Measurements from ENCODE around the gene CCDC107. TPM values are rescaled to one million over a fixed set of nuclear protein-coding genes. Genes with fewer than 3 reads are reported as not detected.

The CCDC107 gene
- total and polyA plus RNA-seq, 9 of the 15 experiments (the other 6 are each of a cell fraction or from before 2014, with no cell fraction given) = 0.35 to 11.3 (median 6.9) TPM; not detected in 1

GRCh38 chr9:35618854-35619799 lies 39.0 kb upstream of the CCDC107 start (continued):
- no peak for TF ChIP-seq AFF4 (CRISPR knock-in tag; IDR thresholded peaks at IDR 0.05)
- TF ChIP-seq SRSF9 (IDR thresholded peaks at IDR 0.05; ENCODE audit: borderline replicate concordance, low read depth, low read length) = no peak
- TF ChIP-seq EGR1 (conservative IDR thresholded peaks at IDR 0.05) = no peak
- no peak for TF ChIP-seq TARDBP (IDR thresholded peaks at IDR 0.05)

GRCh38 chr9:35619800-35620158 lies 38.3 kb upstream of the CCDC107 start:
- FAIRE-seq (no peak), ATAC-seq (no peak), DNase-seq (ENCODE audit: extremely low read depth in 1 of 4, low spot score in 3 of 4) (no peak)
- intact Hi-C loops (cut with micrococcal nuclease) (no loop called here), in situ Hi-C loops (cut with MboI) (no loop called here)
- Histone ChIP-seq H3K4me3 (no peak overlapping the region), H3K36me3 (ENCODE audit: control insufficient read depth, insufficient read depth, low read length) (no peaks in the 10 kb centered on the region), H3K27me3 (ENCODE audit: control insufficient read depth in 2 of 2, insufficient read depth in 2 of 2, low read length in 2 of 2) (peaks cover 3 to 27% of the 10 kb centered on the region in 2 experiments; a peak in 3 of 5 replicates), H3K4me2 (ENCODE audit: insufficient read depth, low read length) (no peak overlapping the region), H3K79me2 (ENCODE audit: control insufficient read depth, insufficient read depth, low read length) (no peaks in the 10 kb centered on the region), H3K9me1 (ENCODE audit: control insufficient read depth, insufficient read depth, low read length) (no peaks in the 10 kb centered on the region), H2AFZ (ENCODE audit: low read depth, low read length) (no peak overlapping the region), H3K27ac (ENCODE audit: extremely low read depth, low read depth, low read length) (no peak overlapping the region), H4K20me1 (replicated peaks; ENCODE audit: control insufficient read depth, insufficient read depth, low read length) (no peaks in the 10 kb centered on the region), H3K9ac (ENCODE audit: insufficient read depth in 1 of 2, low read depth in 2 of 2, low read length in 2 of 2) (no peak overlapping the region), H3K4me1 (replicated peaks in 1 of 2; ENCODE audit: control insufficient read depth in 2 of 2, insufficient read depth in 2 of 2, low read length in 2 of 2) (peaks cover 5 to 24% of the 10 kb centered on the region in 2 experiments; a peak in 3 of 5 replicates), H3K9me3 (replicated peaks; ENCODE audit: control insufficient read depth, insufficient read depth, low read depth, low read length) (no peaks in the 10 kb centered on the region)
- CTCF ChIA-PET (ENCODE audit: low intra/inter-chr PET ratio) = no interaction called here
- TF ChIP-seq STAT5A (IDR thresholded peaks at IDR 0.05; ENCODE audit: borderline replicate concordance, low read length) (no peak), POLR2G (IDR thresholded peaks at IDR 0.05; ENCODE audit: low read depth, low read length) (no peak), SP2 (IDR thresholded peaks at IDR 0.05; ENCODE audit: extremely low read depth, low read depth, low read length, poor library complexity, severe bottlenecking) (no peak), BACH1 (tag; IDR thresholded peaks at IDR 0.05) (no peak), MCM5 (IDR thresholded peaks at IDR 0.05; ENCODE audit: low read depth) (no peak), USF2 (CRISPR knock-in tag; IDR thresholded peaks at IDR 0.05) (no peak), NR2C2 (CRISPR knock-in tag; IDR thresholded peaks at IDR 0.05) (no peak), NR2C2 (tag; IDR thresholded peaks at IDR 0.05) (no peak)
- no TSS peak for BruUV-seq (replicated peaks)
- POLR2A ChIA-PET = interaction anchor here (0.6 to 1.4 kb wide), 2 partner anchors 16 to 523 kb away, joined by 3 read pairs; no protein-coding TSS in a partner anchor
- WGBS (ENCODE audit: insufficient coverage, low coverage, missing lambda C conversion rate) = 12% methylated on average over 2 of the region's 2 CpGs

Measured in K562 (cell line).